GM19240 (cell line): ENCODE results near the gene UNC45B.
"Not testable (repeated sequence)": the region's sequence is repeated elsewhere in the genome, so short reads cannot be mapped to it uniquely, and the experiment has no call there.

Experiments used
- DNase-seq: peaks from one replicate; pipeline ENCODE4 v3.0.0; 2011; ENCODE audit warnings: low spot score; ENCODE audit not compliant: insufficient read length

Gene UNC45B

GRCh38 chr17:35147375-35147905 is at the start of gene UNC45B:
TSS of gene UNC45B (plus strand) at chr17:35147817. CDS start at chr17:35148264, 447 bp downstream.
- no peak for DNase-seq

DNA sequence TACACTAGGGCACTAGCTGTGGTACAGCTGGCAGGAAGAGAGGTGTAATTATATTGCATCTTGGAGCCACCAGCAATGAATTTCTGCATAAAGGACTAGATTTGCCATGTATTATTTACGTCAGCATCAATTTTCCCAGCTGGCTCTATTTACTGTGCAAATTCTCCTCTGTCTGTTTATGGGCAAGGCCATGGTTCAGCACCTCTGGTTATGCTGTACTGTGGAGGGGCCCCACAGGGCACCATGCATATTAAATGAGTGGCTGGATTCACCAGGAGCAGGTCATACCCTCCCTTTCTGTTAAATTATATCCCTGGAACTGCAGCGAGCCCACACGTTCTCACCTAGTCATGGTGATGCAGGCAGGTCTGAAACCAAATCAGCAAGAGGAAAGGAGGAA is 47.7 kb upstream of the UNC45B start:
- no peak for DNase-seq

DNA sequence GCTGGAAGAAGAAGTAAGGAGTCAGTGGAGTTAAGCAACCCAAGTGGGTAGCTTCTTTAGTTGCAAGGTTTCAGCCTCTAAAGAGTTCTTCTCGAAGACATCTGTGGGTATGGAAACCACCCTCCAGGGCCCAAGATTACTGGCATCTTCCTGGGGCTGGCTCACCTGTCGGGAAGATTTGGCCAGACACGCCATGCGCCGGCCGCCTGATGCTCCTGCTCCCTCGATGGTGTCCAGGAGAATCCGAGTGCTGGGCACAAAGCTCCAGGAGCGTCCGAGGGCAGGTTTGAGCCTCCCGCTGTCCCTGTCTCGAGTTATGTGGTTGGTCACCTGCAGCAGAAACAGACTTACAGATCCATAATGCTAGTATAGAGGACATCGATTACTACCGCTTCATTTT is 46.6 kb upstream of the UNC45B start:
- DNase-seq: no peak

DNA sequence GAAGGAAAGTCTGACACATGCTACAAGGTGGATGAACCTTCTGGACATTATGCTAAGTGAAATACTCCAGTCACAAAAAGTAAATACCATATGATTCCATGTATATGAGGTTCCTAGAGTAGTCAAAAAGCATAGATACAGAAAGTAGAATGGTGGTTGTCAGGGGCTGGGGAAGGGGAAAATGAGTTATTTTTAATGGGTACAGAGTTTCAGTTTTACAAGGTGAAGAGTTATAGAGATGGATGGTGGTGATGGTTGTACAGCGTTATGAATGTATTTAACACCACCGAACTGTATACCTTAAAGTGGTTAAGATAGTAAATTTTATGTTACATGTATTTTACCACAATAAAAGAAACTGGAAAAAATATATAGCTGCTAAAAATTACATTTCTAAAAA is 45.9 kb upstream of the UNC45B start:
- no peak for DNase-seq

DNA sequence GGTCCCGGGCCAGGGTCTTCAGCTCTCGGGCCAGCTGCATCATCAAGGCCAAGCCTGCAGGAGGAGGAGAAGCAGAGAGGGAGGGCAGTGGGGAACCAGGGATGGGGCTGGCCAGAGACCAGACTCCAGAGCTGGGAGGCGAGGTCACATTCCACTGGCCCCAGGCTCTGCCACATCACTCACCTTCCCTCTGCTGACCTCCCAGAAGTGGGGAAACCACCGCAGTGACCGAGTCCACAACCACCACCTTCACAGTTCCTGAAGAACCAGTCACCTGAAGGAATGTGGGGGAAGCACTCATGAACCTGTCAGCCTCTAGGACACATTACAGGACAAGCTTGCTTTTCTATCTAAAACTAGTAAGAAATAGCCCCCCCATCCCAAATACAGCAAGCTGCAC is 44.3 kb upstream of the UNC45B start:
- no peak for DNase-seq

- no peak for DNase-seq
Measured at GRCh38 chr17:35104844-35105450, 42.7 kb upstream of the UNC45B start.

DNA sequence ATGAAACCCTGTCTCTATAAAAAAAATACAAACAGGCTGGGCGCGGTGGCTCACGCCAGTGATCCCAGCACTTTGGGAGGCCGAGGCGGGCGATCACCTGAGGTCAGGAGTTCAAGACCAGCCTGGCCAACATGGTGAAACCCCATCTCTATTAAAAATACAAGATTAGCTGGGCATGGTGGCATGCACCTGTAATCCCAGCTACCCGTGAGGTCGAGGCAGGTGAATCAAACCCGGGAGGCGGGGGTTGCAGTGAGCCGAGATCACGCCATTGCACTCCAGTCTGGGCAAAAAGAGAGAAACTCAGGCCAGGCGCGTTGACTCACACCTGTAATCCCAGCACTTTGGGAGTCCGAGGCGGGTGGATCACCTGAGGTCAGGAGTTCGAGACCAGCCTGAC is 36.8 kb upstream of the UNC45B start:
- DNase-seq: not testable (repeated sequence)

DNA sequence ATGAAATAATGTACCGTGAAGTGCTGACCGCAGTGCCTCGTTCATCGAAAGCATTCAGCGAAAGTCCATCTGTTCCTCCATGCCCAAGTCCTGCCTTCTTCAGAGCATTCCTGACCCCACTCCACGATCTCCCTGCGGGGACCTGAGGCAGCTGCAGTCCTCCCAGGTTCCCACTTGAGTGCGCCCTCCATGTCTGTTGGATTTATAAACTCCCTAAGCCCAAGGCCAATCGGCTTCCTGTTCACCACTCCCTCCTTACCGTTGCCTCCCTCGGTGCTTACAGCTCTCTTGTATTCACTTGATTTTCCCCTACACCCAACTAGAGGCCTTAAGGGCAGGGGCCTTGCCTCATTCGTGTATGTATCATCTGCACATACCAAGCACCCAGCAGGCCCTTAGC is 30.8 kb upstream of the UNC45B start:
- no peak for DNase-seq

DNA sequence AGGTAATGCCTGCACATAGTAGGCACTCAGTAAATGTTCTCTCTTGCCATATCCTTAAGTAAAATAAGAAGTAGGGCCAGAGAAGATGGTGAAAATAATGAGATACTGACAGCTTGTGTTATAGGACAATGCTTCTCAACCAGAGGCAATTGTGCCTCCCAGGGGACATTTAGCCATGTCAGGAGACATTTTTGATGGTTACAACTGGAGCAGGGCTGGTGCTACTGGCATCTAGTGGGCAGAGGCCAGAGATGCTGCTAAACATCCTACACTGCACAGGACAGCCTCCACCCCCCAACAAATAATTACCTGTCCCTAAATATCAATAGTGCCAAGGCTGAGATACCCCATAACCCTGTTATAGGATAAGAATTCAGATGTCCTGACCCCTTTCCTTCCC is 29.6 kb upstream of the UNC45B start:
- DNase-seq: no peak

DNA sequence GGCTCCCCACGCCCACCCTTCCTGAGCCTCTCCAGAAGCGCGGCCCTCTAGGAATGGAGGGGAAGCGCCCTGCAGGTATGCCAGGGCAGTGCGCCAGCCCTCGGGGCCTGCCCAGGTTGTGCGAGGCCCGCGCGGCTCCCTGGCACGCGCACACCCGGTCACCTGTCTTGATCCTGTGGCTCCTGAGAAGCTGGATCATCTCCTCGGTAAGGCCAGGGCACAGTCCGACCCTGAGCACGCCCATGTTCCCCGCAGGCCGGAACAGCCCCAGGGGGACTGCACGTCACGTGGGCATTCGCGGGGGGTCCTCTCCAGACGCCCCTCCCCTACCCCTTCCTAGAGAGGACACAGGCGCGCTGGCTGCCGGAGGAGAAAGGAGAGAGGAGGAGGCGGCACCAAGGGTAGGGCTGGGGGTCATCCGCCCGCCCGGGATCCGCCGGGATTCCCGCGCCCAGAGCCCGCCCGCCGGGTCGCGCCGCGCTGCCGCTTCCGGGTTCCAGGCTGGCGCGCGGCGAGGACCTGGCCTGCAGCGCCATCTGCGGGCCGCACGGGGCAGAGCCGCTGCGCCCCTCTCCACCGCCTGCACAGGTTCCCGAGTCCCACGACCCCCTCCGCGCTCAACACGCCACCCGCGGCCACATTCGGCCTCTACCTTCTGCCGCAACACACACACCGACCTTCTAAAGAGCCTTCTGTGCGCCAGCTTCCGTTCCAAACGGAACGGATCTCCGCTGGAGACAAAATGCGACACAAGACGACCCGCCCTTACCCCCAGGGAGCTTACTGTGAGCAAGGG is 28.0 kb upstream of the UNC45B start, which contains the start of gene RAD51D:
Gene RAD51D (minus strand): TSS at position 491 of the 796 bp plus-strand sequence. CDS start 247 bp downstream, at position 244.
- peak; percentile 77 for DNase-seq

DNA sequence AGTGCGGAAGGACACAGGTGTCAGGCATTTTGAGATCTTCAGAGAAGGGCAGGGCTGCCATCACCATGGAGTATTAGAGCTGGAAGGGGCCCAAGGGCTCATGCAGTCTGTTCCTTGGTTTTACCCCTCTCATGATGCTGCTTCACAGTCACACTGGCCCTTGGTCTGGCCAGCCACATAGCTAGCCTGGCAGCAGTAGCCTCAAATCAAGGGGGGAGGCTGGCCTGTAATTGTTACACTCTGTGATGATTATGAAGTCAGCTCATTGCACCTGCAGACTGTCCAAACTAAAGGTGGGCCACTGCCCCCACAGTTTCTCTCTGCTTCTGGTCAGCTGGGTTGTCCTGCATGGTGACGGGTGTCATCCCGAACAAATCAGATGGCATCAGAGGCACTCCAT is 26.3 kb upstream of the UNC45B start, which contains the start of gene FNDC8:
Gene FNDC8 (plus strand): TSS at position 301 of the 400 bp plus-strand sequence. CDS start 79 bp downstream, at position 380.
- DNase-seq: no peak

DNA sequence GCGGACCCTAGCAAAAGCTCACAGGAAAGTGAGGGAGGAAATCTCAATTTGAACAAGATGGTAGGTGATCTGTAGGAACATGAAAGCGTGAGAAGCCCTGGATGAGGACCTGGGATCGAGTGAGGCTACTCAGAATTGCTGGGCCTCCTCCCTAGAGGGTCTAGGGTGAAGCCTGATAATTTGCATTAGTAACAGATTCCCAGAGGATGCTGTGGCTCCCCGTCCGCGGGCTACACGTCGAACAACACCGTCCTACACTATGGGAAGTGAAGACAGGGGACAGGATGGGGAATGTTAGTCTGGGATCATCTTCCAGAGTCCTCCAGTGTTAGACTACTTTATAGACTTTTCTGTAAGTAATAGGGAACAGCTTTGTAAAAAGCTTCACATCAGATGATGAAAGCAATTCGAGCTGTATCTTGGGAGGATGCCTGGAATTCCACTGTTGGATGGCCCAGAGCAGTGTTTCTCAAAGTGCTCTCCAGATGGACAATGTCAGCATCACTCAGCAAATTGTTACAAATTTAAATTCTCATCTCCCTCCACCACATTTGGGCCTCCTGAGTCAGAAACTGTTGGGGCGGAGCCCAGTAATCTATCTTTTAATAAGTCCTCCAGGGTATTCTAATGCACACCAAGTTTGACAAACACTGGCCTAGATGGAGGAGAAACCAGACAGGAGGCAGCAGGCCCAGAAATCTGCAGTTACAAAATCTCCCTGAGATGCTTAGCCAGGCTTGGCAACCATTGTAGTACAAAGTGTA is 19.7 kb upstream of the UNC45B start:
- no peak for DNase-seq

DNA sequence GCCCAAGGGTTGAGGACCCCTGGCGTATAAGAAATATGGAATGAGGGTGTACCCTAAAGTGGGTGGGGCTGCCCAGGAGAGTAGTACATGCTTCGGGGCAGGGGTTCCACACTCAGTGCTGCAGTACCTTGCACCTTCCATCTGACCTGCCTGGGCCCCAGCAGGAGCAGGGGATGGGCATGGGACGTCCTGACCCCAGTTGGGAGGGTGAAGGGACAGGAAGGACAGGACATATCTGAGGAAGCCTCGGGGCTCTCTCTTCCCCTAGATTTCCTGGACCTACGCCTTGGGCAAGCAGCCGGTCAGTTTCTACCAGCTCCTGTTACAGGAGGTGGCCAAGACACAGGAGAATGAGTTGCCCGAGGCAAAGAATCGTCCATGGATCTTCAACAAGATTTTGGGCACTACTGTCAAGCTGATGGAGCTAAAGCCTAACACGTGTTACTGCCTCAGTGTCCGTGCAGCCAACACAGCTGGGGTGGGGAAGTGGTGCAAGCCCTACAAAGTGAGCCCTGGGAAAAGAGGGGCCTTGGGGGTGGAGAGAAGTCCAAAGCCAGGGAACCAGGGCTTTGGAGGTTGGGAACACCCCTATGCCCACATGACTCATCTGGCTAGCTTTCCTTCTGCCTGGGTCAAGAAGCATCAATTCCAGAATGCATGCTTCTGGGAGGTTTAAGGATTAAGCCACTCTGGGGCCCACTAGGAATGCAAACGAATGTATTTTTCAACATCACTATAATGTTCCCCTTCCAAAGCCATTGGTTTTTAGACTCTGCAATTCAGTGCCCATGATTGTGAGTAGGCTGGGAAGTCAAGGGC is 18.3 kb upstream of the UNC45B start:
- no peak for DNase-seq

DNA sequence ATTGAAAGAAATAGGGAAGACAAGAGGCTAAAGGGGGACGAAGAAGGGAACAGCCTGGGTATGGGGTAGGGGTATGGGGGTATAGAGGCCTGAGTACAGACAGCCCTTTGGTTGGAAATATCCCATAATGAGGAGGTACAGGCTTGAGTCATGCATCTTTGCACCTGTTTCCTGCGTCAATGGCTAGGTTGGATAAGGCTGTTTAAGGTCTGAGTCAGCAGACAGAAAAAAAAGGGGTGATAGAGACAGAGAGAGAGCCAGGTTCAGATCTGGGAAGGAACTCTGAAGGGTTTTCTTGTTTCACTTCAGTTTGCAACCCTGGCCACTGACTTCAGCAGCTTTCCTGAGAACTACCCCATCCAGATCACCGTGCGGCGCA is 17.7 kb upstream of the UNC45B start:
- DNase-seq: no peak

- DNase-seq: no peak
Measured at GRCh38 chr17:35130392-35130791, 17.2 kb upstream of the UNC45B start.

DNA sequence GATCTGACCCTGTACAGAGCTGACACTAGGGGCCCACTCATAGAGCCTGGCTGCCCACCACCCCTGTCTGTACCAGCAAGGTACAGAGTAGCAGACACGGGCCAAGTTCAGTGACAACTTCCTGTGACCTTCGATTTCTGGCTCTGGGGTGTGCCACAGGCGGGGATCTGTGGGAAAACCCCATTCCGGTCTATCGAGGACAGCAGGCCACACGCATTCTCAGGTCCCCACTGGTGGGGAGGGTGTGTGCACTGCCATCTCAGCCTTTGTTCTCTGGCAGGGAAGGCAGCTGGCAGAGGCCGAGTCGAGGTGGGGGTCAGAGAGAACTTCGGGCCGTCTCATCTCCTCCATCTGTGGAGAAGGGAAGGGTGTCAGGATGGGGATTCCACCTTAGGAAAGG is 15.5 kb upstream of the UNC45B start:
- DNase-seq: no peak

- no peak for DNase-seq
Measured at GRCh38 chr17:35132816-35133550, 14.6 kb upstream of the UNC45B start.

- no peak for DNase-seq
Measured at GRCh38 chr17:35135322-35135721, 12.3 kb upstream of the UNC45B start.

GRCh38 chr17:35138218-35138617 is 9.4 kb upstream of the UNC45B start:
- DNase-seq: no peak
